Fibroblast of pulmonary artery (primary cell): ENCODE measurements around the gene SEC14L5.

Experiments used
- DNase-seq: peaks from one replicate; pipeline ENCODE4 v3.0.0-alpha.2; 2010; ENCODE audit warnings: low read depth
- H3K4me3 ChIP-seq: replicated peaks from 2 replicates; pipeline ENCODE4 v1.5.1; 2011; ENCODE audit warnings: low read depth, mild to moderate bottlenecking, control low read depth, low read length, moderate library complexity
- TF ChIP-seq, protein P1 (sequence below): IDR thresholded peaks from 2 replicates; pipeline ENCODE4 v1.5.1; 2011; ENCODE audit warnings: mild to moderate bottlenecking, control low read depth, low read length, inconsistent platforms; ENCODE audit errors: missing control alignments

SEC14L5 gene

DNA sequence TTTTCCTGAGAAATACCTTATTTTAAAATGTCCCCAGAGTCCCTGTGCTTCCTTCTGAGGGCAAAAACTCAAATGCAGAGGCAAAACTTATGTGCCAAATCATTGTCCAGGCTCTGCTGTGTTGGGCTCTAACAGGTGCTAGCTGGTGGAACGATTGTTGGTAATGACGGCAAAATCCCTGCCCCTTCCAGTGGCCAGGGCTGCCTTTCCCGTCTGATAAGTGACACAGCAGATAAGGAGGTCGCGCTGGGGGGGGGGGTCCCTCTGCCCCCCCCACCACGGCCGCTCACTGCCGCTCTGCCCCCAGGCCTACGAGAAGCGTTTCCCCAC lies 29.1 kb downstream of the SEC14L5 start:
- H3K4me3 ChIP-seq = no peak overlapping the region
- TF ChIP-seq, protein P1, sequence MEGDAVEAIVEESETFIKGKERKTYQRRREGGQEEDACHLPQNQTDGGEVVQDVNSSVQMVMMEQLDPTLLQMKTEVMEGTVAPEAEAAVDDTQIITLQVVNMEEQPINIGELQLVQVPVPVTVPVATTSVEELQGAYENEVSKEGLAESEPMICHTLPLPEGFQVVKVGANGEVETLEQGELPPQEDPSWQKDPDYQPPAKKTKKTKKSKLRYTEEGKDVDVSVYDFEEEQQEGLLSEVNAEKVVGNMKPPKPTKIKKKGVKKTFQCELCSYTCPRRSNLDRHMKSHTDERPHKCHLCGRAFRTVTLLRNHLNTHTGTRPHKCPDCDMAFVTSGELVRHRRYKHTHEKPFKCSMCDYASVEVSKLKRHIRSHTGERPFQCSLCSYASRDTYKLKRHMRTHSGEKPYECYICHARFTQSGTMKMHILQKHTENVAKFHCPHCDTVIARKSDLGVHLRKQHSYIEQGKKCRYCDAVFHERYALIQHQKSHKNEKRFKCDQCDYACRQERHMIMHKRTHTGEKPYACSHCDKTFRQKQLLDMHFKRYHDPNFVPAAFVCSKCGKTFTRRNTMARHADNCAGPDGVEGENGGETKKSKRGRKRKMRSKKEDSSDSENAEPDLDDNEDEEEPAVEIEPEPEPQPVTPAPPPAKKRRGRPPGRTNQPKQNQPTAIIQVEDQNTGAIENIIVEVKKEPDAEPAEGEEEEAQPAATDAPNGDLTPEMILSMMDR = no peak
- DNase-seq = no peak

DNA sequence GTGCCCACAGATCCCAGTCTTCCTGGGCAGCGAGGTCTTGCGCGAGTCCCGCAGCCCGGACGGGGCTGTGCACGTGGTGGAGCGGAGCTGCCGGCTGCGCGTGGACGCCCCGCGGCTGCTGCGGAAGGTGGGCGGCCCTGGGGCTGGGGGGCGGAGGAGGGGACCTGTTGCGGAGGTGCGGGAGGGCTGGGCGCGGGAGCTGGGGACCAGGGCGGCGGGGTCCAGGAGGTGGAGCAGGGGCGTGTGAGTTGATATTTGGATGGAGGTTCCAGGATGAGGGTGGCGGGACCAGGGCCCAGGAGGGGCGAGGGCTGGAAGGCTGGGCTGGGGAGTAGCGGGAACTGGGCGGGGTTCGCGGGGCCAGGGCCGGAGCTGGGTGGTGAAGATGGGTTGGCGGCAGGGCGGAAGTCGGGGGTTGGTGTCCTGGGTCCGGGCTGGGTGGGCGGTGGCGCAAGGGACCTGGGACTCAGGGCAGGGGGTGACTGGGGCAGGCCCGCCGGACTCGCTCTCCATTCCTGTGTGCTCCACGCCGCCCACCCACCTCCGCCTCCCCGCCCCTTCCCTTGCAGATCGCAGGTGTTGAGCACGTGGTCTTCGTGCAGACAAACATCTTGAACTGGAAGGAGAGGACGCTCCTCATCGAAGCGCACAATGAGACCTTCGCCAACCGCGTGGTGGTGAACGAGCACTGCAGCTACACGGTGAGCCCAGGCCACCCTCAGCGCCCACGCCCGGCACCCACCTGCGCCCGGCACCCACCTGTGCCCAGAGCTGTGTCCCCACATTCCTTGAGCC lies 29.6 kb downstream of the SEC14L5 start:
- no peak overlapping the region for H3K4me3 ChIP-seq
- DNase-seq = no peak
- TF ChIP-seq, protein P1 = no peak

DNA sequence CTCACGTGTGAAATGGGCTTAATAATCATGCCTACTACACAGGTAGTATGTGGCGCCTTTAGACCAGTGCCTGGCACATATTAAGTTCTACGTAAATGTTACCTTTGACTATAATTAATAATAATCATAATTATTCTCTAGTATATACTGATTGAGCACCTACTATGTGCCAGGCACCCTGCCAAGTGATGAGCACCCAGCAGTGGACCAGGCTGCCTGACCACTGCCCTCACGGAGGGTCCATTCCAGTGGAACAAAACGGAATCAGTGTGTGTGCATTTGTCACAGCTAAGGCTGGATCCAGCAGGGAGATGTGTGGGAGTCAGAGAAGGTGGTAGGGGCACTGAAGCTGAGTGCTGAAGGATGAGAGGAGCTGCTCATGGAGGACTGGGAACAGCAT lies 30.5 kb downstream of the SEC14L5 start:
- TF ChIP-seq, protein P1 = no peak
- no peak overlapping the region for H3K4me3 ChIP-seq
- no peak for DNase-seq

DNA sequence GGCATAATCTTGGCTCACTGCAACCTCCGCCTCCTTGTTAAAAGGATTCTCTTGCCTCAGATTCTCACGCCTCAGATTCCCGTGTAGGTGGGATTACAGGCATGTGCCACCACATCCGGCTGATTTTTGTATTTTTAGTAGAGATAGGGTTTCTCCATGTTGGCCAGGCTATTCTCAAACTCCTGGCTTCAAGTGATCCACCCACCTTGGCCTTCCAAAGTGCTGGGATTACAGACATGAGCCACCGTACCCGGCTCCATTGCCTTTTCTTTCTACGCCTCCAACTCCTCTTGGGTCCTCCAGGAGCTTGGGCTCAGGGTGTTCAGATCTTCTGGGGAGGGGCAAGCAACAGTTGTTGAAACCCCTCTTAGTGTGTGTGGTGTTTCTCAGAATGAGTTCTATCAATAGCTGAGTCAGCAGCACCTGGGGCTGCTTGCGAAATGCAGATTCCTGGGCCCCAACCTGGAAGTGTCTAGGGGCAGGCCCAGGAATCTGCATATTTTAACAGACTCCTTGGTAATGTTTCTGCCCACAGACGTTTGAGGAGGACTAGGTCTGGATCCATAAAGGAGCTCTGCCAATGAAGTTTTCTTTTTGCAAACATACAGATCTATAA lies 31.4 kb downstream of the SEC14L5 start:
- H3K4me3 ChIP-seq = no peak overlapping the region
- DNase-seq = no peak
- TF ChIP-seq, protein P1 = no peak

DNA sequence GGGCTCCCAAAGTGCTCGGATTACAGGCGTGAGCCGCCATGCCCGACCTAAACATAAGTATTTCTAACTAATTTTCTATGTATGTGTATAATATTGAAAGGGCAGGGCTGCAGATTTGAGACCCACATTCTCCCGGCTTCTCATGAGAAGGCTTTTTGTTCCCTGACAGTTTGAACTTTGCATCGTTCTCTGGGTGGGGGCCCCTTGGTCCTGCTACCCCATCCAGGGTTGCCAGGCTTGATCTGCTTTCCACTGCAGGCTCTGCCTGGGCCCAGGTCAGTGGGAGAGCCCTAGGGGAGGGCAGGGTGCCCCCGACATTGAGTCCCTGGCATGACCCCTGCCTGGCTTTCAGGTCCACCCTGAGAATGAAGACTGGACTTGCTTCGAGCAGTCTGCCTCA lies 32.3 kb downstream of the SEC14L5 start:
- H3K4me3 ChIP-seq = no peak overlapping the region
- DNase-seq = no peak
- TF ChIP-seq, protein P1 = no peak

DNA sequence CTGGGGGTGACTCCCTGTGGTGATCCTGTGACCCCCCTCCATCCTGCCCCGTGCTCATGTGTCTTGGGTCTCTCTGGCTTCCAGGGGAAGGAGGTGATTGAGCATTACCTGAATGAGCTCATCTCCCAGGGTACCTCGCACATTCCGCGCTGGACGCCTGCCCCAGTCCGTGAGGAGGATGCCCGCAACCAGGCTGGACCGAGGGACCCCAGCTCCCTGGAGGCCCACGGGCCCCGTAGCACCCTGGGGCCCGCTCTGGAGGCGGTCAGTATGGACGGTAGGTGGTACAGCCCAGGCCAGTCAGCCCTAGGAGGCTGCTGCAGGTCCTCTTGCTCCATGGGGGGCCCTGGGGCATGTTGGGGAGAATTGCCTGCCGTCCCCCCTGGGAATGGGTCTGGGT lies 33.6 kb downstream of the SEC14L5 start:
- TF ChIP-seq, protein P1 = no peak
- no peak overlapping the region for H3K4me3 ChIP-seq
- DNase-seq = no peak
